OCI-LY7 (cell line): ENCODE measurements around the gene FBXO31. TPM values are rescaled to one million over a fixed set of nuclear protein-coding genes. Genes with fewer than 3 reads are reported as not detected.

Experiments used
- BruUV-seq: library from RNA; stranded (reverse); fragments of 400-500 nt; replicated peaks from 2 replicates; lab custom pipeline; 2021; lab: Mats Ljungman, UMichigan
- CTCF ChIA-PET: fragments of 300-600 bp; sonication (Branson Sonifier 250); formaldehyde crosslinking; loops from one replicate; lab custom pipeline; 2022; ENCODE audit warnings: antibody characterized with exemption; ENCODE audit not compliant: unreplicated experiment; lab: Charles Lee
- POLR2A ChIA-PET: fragments of 300-600 bp; sonication (Branson Sonifier 250); formaldehyde crosslinking; loops from one replicate; lab custom pipeline; 2022; ENCODE audit warnings: antibody characterized with exemption; lab: Charles Lee
- DNase-seq: peaks from one replicate; pipeline ENCODE4 v3.0.0-alpha.2; 2015; ENCODE audit warnings: low spot score
- H2AFZ ChIP-seq: fragments of 200-600 bp; sonication (generic), shearing (Covaris generic); 2 replicates; pipeline ENCODE4 v1.6.1; 2014; ENCODE audit warnings: mild to moderate bottlenecking, antibody characterized with exemption, low read length, moderate library complexity
- H3K27ac ChIP-seq: fragments of 200-600 bp; sonication (generic); 2 replicates; pipeline ENCODE4 v1.5.1; 2014; ENCODE audit warnings: mixed run types, low read depth, mild to moderate bottlenecking, moderate library complexity, low read length, inconsistent platforms; ENCODE audit not compliant: poor library complexity, severe bottlenecking
- H3K36me3 ChIP-seq: fragments of 200-600 bp; sonication (generic); 2 replicates; pipeline ENCODE4 v1.6.1; 2014; ENCODE audit warnings: mild to moderate bottlenecking, antibody characterized with exemption, low read length, moderate library complexity, mixed read lengths; ENCODE audit not compliant: insufficient read depth
- H3K4me1 ChIP-seq: fragments of 200-600 bp; sonication (generic); 2 replicates; pipeline ENCODE4 v1.5.1; 2014; ENCODE audit warnings: mild to moderate bottlenecking, low read length; ENCODE audit not compliant: insufficient read depth, poor library complexity, severe bottlenecking
- H3K4me2 ChIP-seq: fragments of 200-600 bp; sonication (generic); 2 replicates; pipeline ENCODE4 v1.6.1; 2014; ENCODE audit warnings: mild to moderate bottlenecking, low read length
- H3K4me3 ChIP-seq: fragments of 200-600 bp; sonication (generic); 2 replicates; pipeline ENCODE4 v1.5.1; 2014; ENCODE audit warnings: mild to moderate bottlenecking, low read depth, low read length; ENCODE audit not compliant: poor library complexity, severe bottlenecking
- H3K79me2 ChIP-seq: fragments of 200-600 bp; sonication (generic); 2 replicates; pipeline ENCODE4 v1.6.1; 2016; ENCODE audit warnings: low read depth, mild to moderate bottlenecking, low read length, moderate library complexity, mixed read lengths; ENCODE audit not compliant: insufficient read depth
- H3K9me2 ChIP-seq: fragments of 200-600 bp; sonication (generic); 2 replicates; pipeline ENCODE4 v1.6.1; 2016; ENCODE audit warnings: mild to moderate bottlenecking, low read length, mixed read lengths; ENCODE audit not compliant: insufficient read depth
- H3K9me3 ChIP-seq: fragments of 200-600 bp; sonication (generic); 2 replicates; pipeline ENCODE4 v1.6.1; 2014; ENCODE audit warnings: mild to moderate bottlenecking, mixed run types, low read length, mixed read lengths
- H4K20me1 ChIP-seq: fragments of 200-600 bp; sonication (generic); 2 replicates; pipeline ENCODE4 v1.6.1; 2014; ENCODE audit warnings: mild to moderate bottlenecking, antibody characterized with exemption, low read length, moderate library complexity, mixed read lengths; ENCODE audit not compliant: insufficient read depth
- CTCF ChIP-seq: fragments of 200-600 bp; sonication (generic); conservative IDR thresholded peaks from 2 replicates; pipeline ENCODE4 v1.5.1; 2014; ENCODE audit warnings: mild to moderate bottlenecking, antibody characterized with exemption, low read length, moderate library complexity, mixed read lengths
- EZH2phosphoT487 ChIP-seq: fragments of 200-600 bp; sonication (generic); IDR thresholded peaks from 2 replicates; pipeline ENCODE4 v1.6.1; 2018; ENCODE audit warnings: low read depth, borderline replicate concordance, mild to moderate bottlenecking, mixed run types, antibody characterized with exemption, low read length, moderate library complexity, mixed read lengths
- intact Hi-C: fragments of 100-400 bp; cut with micrococcal nuclease; formaldehyde crosslinking; loops from one replicate; pipeline ENCODE4 v1.10.0; 2022; ENCODE audit not compliant: unreplicated experiment
- total RNA-seq, 2 experiments: library from RNA; depleted of rRNA in 1 of 2; stranded (reverse); fragments of >200 nt in 1 of 2; shearing (Covaris generic) in 1 of 2; gene quantifications; 2 replicates each; pipeline ENCODE4 v1.2.3, GENCODE V29; 2014 to 2022

Gene FBXO31
- total RNA-seq, 2 experiments from 2014 or later: 26.0 to 32.4 TPM

- H3K4me2 ChIP-seq: peak within 1 kb of the TSS; percentile 92
- BruUV-seq: no TSS peak
- no peaks in the 10 kb centered on the region for H3K9me3 ChIP-seq
- H3K4me3 ChIP-seq: peak within 1 kb of the TSS; percentile 78
- intact Hi-C loops: loop anchor here (5.0 kb wide), 1 partner anchor 310 kb away; no protein-coding TSS in a partner anchor
- DNase-seq: peak; percentile 97
- H3K9me2 ChIP-seq: no peaks in the 10 kb centered on the region
- peak within 1 kb of the TSS; percentile 50 for H3K27ac ChIP-seq
- 0 out of 2 replicates have a peak within 1 kb of the TSS, but pooled peaks have one; percentile 5 for H2AFZ ChIP-seq
- H3K79me2 ChIP-seq: peaks cover 27% of the 10 kb centered on the region; the same call in 1 of the 2 replicates
- TF ChIP-seq EZH2phosphoT487: no peak
- no peak for TF ChIP-seq CTCF
- POLR2A ChIA-PET: no interaction called here
- CTCF ChIA-PET: no interaction called here
- H4K20me1 ChIP-seq: peaks cover 14% of the 10 kb centered on the region
- peaks cover 45% of the 10 kb centered on the region for H3K4me1 ChIP-seq
- H3K36me3 ChIP-seq: peaks cover 6% of the 10 kb centered on the region; the same call in 1 of the 2 replicates
Observed at GRCh38 chr16:87391950-87392820, 8.6 kb upstream of the FBXO31 start, which contains the start of gene MAP1LC3B. MAP1LC3B (plus strand) TSS chr16:87392336; CDS start chr16:87392428, 92 bp downstream.

- CTCF ChIA-PET: no interaction called here
- TSS peak; percentile 85 for BruUV-seq
Observed at GRCh38 chr16:87391324-87391949, 7.9 kb upstream of the FBXO31 start.

More at GRCh38 chr16:87391324-87391949, 7.9 kb upstream of the FBXO31 start:
- Histone ChIP-seq H4K20me1 (peaks cover 14% of the 10 kb centered on the region), H3K4me3 (peak overlapping the region; percentile 78), H3K36me3 (peaks cover 6% of the 10 kb centered on the region; the same call in 1 of the 2 replicates), H3K9me3 (no peaks in the 10 kb centered on the region), H3K4me2 (peak overlapping the region; percentile 92), H3K27ac (peak overlapping the region; percentile 50), H3K4me1 (peaks cover 52% of the 10 kb centered on the region), H2AFZ (no peak overlapping the region), H3K9me2 (no peaks in the 10 kb centered on the region), H3K79me2 (peaks cover 27% of the 10 kb centered on the region; the same call in 1 of the 2 replicates)
- POLR2A ChIA-PET: no interaction called here
- intact Hi-C loops: loop anchor here (5.0 kb wide), 1 partner anchor 311 kb away; no protein-coding TSS in a partner anchor
- TF ChIP-seq CTCF (no peak), EZH2phosphoT487 (no peak)
- DNase-seq: peak; percentile 13
